IMR-90 (cell line): ENCODE data around the gene ADM. TPM values are rescaled to one million over a fixed set of nuclear protein-coding genes. Genes with fewer than 3 reads are reported as not detected.

Experiments used
- ATAC-seq: fragments of 200-7000 bp; cut with Tn5 transposase; 2 replicates; pipeline ENCODE4 v1.9.1; 2020; ENCODE audit warnings: low read depth, mild to moderate bottlenecking, moderate library complexity
- BruUV-seq: library from RNA; stranded (reverse); fragments of 400-500 nt; replicated peaks from 2 replicates; lab custom pipeline; 2021; lab: Mats Ljungman, UMichigan
- CTCF ChIA-PET: fragments of 300-600 bp; formaldehyde crosslinking; extraction: SDS; loops from one replicate; lab custom pipeline; 2021; ENCODE audit warnings: antibody characterized with exemption; lab: Yijun Ruan, JAX
- POLR2A ChIA-PET: fragments of 300-600 bp; sonication (Branson Sonifier 250); formaldehyde crosslinking; loops from one replicate; lab custom pipeline; 2022; ENCODE audit warnings: antibody characterized with exemption; ENCODE audit not compliant: unreplicated experiment; lab: Charles Lee
- DNase-seq: peaks from one replicate; pipeline ENCODE4 v3.0.0; 2013
- H2AFZ ChIP-seq: replicated peaks from 2 replicates; pipeline ENCODE3; 2013; ENCODE audit warnings: low read length, mild to moderate bottlenecking; ENCODE audit not compliant: poor library complexity
- H2AK5ac ChIP-seq: 2 replicates; pipeline ENCODE4 v1.6.1; 2013; ENCODE audit warnings: low read depth, low read length, inconsistent platforms
- H2AK9ac ChIP-seq: replicated peaks from 2 replicates; pipeline ENCODE3; 2013; ENCODE audit warnings: mild to moderate bottlenecking, low read depth, low read length, moderate library complexity; ENCODE audit not compliant: poor library complexity
- H2BK120ac ChIP-seq: 2 replicates; pipeline ENCODE4 v1.6.1; 2013; ENCODE audit warnings: low read depth, low read length, inconsistent platforms
- H2BK15ac ChIP-seq: 3 replicates; pipeline ENCODE4 v1.6.1; 2013; ENCODE audit warnings: low read depth, low read length, inconsistent platforms
- H2BK20ac ChIP-seq: 2 replicates; pipeline ENCODE4 v1.6.1; 2013; ENCODE audit warnings: low read depth, mild to moderate bottlenecking, inconsistent platforms, low read length, moderate library complexity
- H2BK5ac ChIP-seq: 2 replicates; pipeline ENCODE4 v1.6.1; 2013; ENCODE audit warnings: mild to moderate bottlenecking, low read depth, low read length, inconsistent platforms; ENCODE audit not compliant: poor library complexity, severe bottlenecking
- H3K14ac ChIP-seq: replicated peaks from 2 replicates; pipeline ENCODE4 v1.6.1; 2013; ENCODE audit warnings: low read depth, low read length, inconsistent platforms
- H3K18ac ChIP-seq: 2 replicates; pipeline ENCODE4 v1.6.1; 2013; ENCODE audit warnings: low read depth, low read length, control low read depth
- H3K23ac ChIP-seq: 2 replicates; pipeline ENCODE4 v1.6.1; 2013; ENCODE audit warnings: low read depth, low read length, inconsistent platforms
- H3K27ac ChIP-seq: 2 replicates; pipeline ENCODE4 v1.5.1; 2013; ENCODE audit warnings: mild to moderate bottlenecking, control low read depth, low read length; ENCODE audit not compliant: insufficient read depth
- H3K27me3 ChIP-seq: 2 replicates; pipeline ENCODE4 v1.6.1; 2013; ENCODE audit warnings: low read length; ENCODE audit not compliant: control insufficient read depth, insufficient read depth
- H3K36me3 ChIP-seq: 2 replicates; pipeline ENCODE4 v1.6.1; 2013; ENCODE audit warnings: low read length, mixed read lengths; ENCODE audit not compliant: control insufficient read depth, insufficient read depth
- H3K4ac ChIP-seq: 2 replicates; pipeline ENCODE4 v1.6.1; 2013; ENCODE audit warnings: low read depth, low read length, inconsistent platforms
- H3K4me1 ChIP-seq: 2 replicates; pipeline ENCODE4 v1.6.1; 2013; ENCODE audit warnings: low read length, mixed read lengths; ENCODE audit not compliant: control insufficient read depth, insufficient read depth
- H3K4me2 ChIP-seq: 2 replicates; pipeline ENCODE4 v1.6.1; 2013; ENCODE audit warnings: low read depth, mild to moderate bottlenecking, control low read depth, low read length, moderate library complexity
- H3K4me3 ChIP-seq: 2 replicates; pipeline ENCODE4 v1.5.1; 2013; ENCODE audit warnings: low read depth, mild to moderate bottlenecking, control low read depth, low read length, moderate library complexity; ENCODE audit not compliant: insufficient read depth
- H3K56ac ChIP-seq: 2 replicates; pipeline ENCODE4 v1.6.1; 2013; ENCODE audit warnings: low read length, inconsistent platforms; ENCODE audit not compliant: insufficient read depth; ENCODE audit errors: extremely low read depth
- H3K79me1 ChIP-seq, 2 experiments: 2 replicates each; pipeline ENCODE4 v1.6.1; 2013; ENCODE audit warnings: low read length in 2 of 2, inconsistent platforms in 1 of 2, low read depth in 1 of 2
- H3K9ac ChIP-seq: 2 replicates; pipeline ENCODE4 v1.6.1; 2013; ENCODE audit warnings: low read depth, low read length, control low read depth
- H3K9me1 ChIP-seq: 2 replicates; pipeline ENCODE4 v1.6.1; 2013; ENCODE audit warnings: low read length, inconsistent platforms; ENCODE audit not compliant: insufficient read depth
- H3K9me3 ChIP-seq: 2 replicates; pipeline ENCODE4 v1.6.1; 2013; ENCODE audit warnings: low read length; ENCODE audit not compliant: control insufficient read depth, insufficient read depth
- H4K20me1 ChIP-seq: 2 replicates; pipeline ENCODE4 v1.6.1; 2013; ENCODE audit warnings: low read length, inconsistent platforms; ENCODE audit not compliant: insufficient read depth
- H4K5ac ChIP-seq: 2 replicates; pipeline ENCODE4 v1.6.1; 2013; ENCODE audit warnings: mild to moderate bottlenecking, low read depth, low read length, control low read depth
- H4K8ac ChIP-seq, 2 experiments: 2 replicates each; pipeline ENCODE4 v1.6.1; 2013; ENCODE audit warnings: low read depth in 2 of 2, low read length in 2 of 2, control low read depth in 1 of 2, inconsistent platforms in 1 of 2
- H4K91ac ChIP-seq: 2 replicates; pipeline ENCODE4 v1.6.1; 2013; ENCODE audit warnings: low read depth, low read length, inconsistent platforms; ENCODE audit not compliant: insufficient read depth
- CEBPB ChIP-seq: IDR thresholded peaks from 2 replicates; pipeline ENCODE4 v1.6.1; 2012; ENCODE audit warnings: low read depth, low read length, improper control_type of control experiment
- CHD1 ChIP-seq: IDR thresholded peaks from 2 replicates; pipeline ENCODE4 v1.6.1; 2012; ENCODE audit warnings: low read depth, low read length, improper control_type of control experiment
- ELK1 ChIP-seq: fragments of 150-350 bp; IDR thresholded peaks from 2 replicates; pipeline ENCODE4 v1.6.1; 2016; ENCODE audit warnings: low read depth, mild to moderate bottlenecking, low read length, moderate library complexity, borderline replicate concordance
- NFE2L2 ChIP-seq: fragments of 150-350 bp; IDR thresholded peaks from 2 replicates; pipeline ENCODE4 v1.6.1; 2016; ENCODE audit warnings: low read depth, mild to moderate bottlenecking, low read length
- RCOR1 ChIP-seq: IDR thresholded peaks from 2 replicates; pipeline ENCODE4 v1.6.1; 2012; ENCODE audit warnings: mild to moderate bottlenecking, low read length, improper control_type of control experiment; ENCODE audit not compliant: insufficient replicate concordance
- RFX5 ChIP-seq: IDR thresholded peaks from 2 replicates; pipeline ENCODE4 v1.8.0; 2012; ENCODE audit warnings: low read depth, mild to moderate bottlenecking, low read length, moderate library complexity
- SMC3 ChIP-seq: fragments of 150-350 bp; IDR thresholded peaks from 2 replicates; pipeline ENCODE4 v1.6.1; 2016; ENCODE audit warnings: low read depth, mild to moderate bottlenecking, antibody characterized with exemption, low read length, moderate library complexity
- WGBS, 2 experiments: methylation state at CpG; one replicate each; pipeline versions ENCODE4 v1.1.5 to v1.1.7; 2013; ENCODE audit warnings: missing lambda C conversion rate in 2 of 2; ENCODE audit not compliant: insufficient read length in 1 of 2; ENCODE audit errors: extremely low coverage in 2 of 2; 5-methylcytosine and 5-hydroxymethylcytosine counted together
- dilution Hi-C: fragments of 300-500 bp; cut with HindIII; formaldehyde crosslinking; loops from one replicate; pipeline ENCODE4 v1.14.3; 2018; ENCODE audit warnings: low sequenced_read_pairs; ENCODE audit not compliant: unreplicated experiment
- in situ Hi-C: fragments of 300-500 bp; cut with MboI; formaldehyde crosslinking; loops from 3 replicates; pipeline ENCODE4 v1.14.3; 2019; ENCODE audit warnings: low sequenced_read_pairs, inconsistent platforms, mixed read lengths
- intact Hi-C: fragments of 100-400 bp; cut with micrococcal nuclease; formaldehyde crosslinking; loops from 2 replicates; pipeline ENCODE4 v1.10.0; 2022
- polyA plus RNA-seq, 3 experiments: library from polyadenylated mRNA; depleted of rRNA; stranded (reverse); fragments of >200 nt; gene quantifications; 2 replicates each; pipeline ENCODE4 v1.2.3, GENCODE V29; 2012; ENCODE audit warnings: low replicate concordance in 1 of 3
- total RNA-seq: library from RNA; depleted of rRNA; stranded (reverse); fragments of >200 nt; gene quantifications from 2 replicates; pipeline ENCODE4 v1.2.3, GENCODE V29; 2012

Gene ADM
- total and polyA plus RNA-seq, 2 of the 4 experiments (the other 2 are of a cell fraction) = 357 to 559 TPM

DNA sequence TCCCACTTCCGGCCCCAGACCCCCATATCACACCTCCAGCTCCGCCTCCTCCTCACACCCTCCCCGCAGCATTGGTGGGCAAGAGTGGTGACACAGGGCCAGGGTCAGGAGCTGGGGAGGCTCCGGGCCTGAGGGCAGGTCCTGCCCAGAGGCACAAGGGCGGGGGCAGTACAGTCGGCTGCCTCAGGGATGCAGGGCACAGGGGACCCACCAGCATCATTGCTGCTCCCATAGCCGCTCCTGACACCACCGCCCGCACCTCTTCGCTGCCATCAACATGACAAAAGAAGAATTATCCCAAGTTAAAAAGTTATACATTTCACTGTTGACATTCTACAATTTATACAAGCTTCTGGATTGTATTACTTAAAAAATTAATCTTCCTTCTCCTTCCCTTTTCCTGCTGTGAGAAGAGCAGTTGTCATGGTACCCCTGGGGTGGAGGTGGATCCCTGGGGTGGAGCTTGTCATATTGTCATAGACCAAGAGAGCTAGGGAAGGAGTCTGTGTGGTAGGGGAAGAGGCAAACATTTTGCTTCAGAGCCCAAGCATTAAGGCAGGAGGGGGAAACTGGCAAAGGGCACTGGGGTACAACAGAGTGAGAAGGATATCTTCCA, 15.0 kb upstream of the ADM start:
- POLR2A ChIA-PET = no interaction called here
- H3K4ac ChIP-seq = peak overlapping the region; percentile 36
- no peak for ATAC-seq
- no peak overlapping the region for H3K4me2 ChIP-seq
- no peak overlapping the region for H3K14ac ChIP-seq
- H3K79me1 ChIP-seq = peaks cover 32 to 83% of the 10 kb centered on the region in 2 experiments
- 92% methylated on average over 2 of the region's 10 CpGs; no CpG with 5 or more reads in 1 of the 2 experiments for WGBS, 2 experiments
- peak overlapping the region; percentile 38; the same call in 1 of the 2 replicates for H2AK5ac ChIP-seq
- no peak overlapping the region for H3K9ac ChIP-seq
- H2BK120ac ChIP-seq = no peak overlapping the region
- no peak overlapping the region for H3K23ac ChIP-seq
- H3K4me1 ChIP-seq = peaks cover 15% of the 10 kb centered on the region
- H3K56ac ChIP-seq = no peak overlapping the region
- no TSS peak for BruUV-seq
- peak overlapping the region; percentile 24; the same call in 1 of the 2 replicates for H4K91ac ChIP-seq
- peaks cover 10% of the 10 kb centered on the region for H3K36me3 ChIP-seq
- H3K4me3 ChIP-seq = no peak overlapping the region
- no peak overlapping the region for H3K27ac ChIP-seq
- no peak overlapping the region for H2BK15ac ChIP-seq
- H2BK20ac ChIP-seq = no peak overlapping the region
- DNase-seq = no peak
- dilution Hi-C loops = no loop called here
- intact Hi-C loops = loop anchor here (5.0 kb wide), 1 partner anchor 33 kb away; no protein-coding TSS in a partner anchor
- peaks cover 13% of the 10 kb centered on the region for H3K9me1 ChIP-seq
- H3K9me3 ChIP-seq = no peaks in the 10 kb centered on the region
- H4K8ac ChIP-seq = peak overlapping the region in 1 of 2 experiments; percentile 11; a peak in 1 of 4 replicates
- TF ChIP-seq RFX5 (no peak), NFE2L2 (no peak), ELK1 (no peak), RCOR1 (no peak), CEBPB (no peak), SMC3 (no peak), CHD1 (no peak)
- no peak overlapping the region for H2BK5ac ChIP-seq
- in situ Hi-C loops = no loop called here
- no peak overlapping the region for H2AK9ac ChIP-seq
- CTCF ChIA-PET = no interaction called here
- no peak overlapping the region for H4K5ac ChIP-seq
- no peak overlapping the region for H2AFZ ChIP-seq
- no peaks in the 10 kb centered on the region for H3K27me3 ChIP-seq
- H3K18ac ChIP-seq = no peak overlapping the region
- peaks cover 26% of the 10 kb centered on the region for H4K20me1 ChIP-seq
